H1 (cell line): ENCODE results near the gene SS18L1. TPM values are rescaled to one million over a fixed set of nuclear protein-coding genes. Genes with fewer than 3 reads are reported as not detected.

Experiments
- BRCA1 ChIP-seq: IDR thresholded peaks from 2 replicates; pipeline ENCODE4 v1.6.1; 2012; ENCODE audit warnings: low read depth, low read length, improper control_type of control experiment
- CBX5 ChIP-seq: fragments of 300-800, 300-1000 bp; sonication (generic); IDR thresholded peaks from 2 replicates; pipeline ENCODE4 v1.7.1; 2016; ENCODE audit warnings: antibody characterized with exemption, low read length, low read depth
- HDAC2 ChIP-seq, 2 experiments: fragments of 300-600 bp in 1 of 2; sonication (generic) in 1 of 2; IDR thresholded peaks; 2 replicates each; pipeline ENCODE4 v1.6.1; 2011 to 2012; ENCODE audit warnings: low read depth in 2 of 2, low read length in 2 of 2, mild to moderate bottlenecking in 2 of 2, moderate library complexity in 2 of 2, borderline replicate concordance in 1 of 2, inconsistent platforms in 1 of 2
- RNF2 ChIP-seq: fragments of 200-900, 300-1000 bp; sonication (generic); IDR thresholded peaks from 2 replicates; pipeline ENCODE4 v1.7.1; 2016; ENCODE audit warnings: borderline replicate concordance, low read depth, mild to moderate bottlenecking, antibody characterized with exemption, low read length; ENCODE audit not compliant: poor library complexity, severe bottlenecking; ENCODE audit errors: missing control alignments
- SIN3A ChIP-seq, 2 experiments: IDR thresholded peaks in 1 of 2; conservative IDR thresholded peaks in 1 of 2; 2 replicates each; pipeline ENCODE4 v1.6.1; 2011 to 2012; ENCODE audit warnings: low read length in 2 of 2, improper control_type of control experiment in 1 of 2, low read depth in 1 of 2, mild to moderate bottlenecking in 1 of 2
- TCF12 ChIP-seq: IDR thresholded peaks from 2 replicates; pipeline ENCODE4 v1.6.1; 2011; ENCODE audit warnings: low read depth, mild to moderate bottlenecking, low read length
- polyA plus RNA-seq, 7 experiments: library from polyadenylated mRNA; depleted of rRNA in 3 of 7; stranded (reverse) in 5 of 7; unstranded in 2 of 7; fragments of >200 nt in 5 of 7; fragments of 200-250 nt in 2 of 7; gene quantifications; 1 replicate in 5 of 7; 2 replicates in 1 of 7; 4 replicates in 1 of 7; pipeline versions ENCODE4 v1.2.1 to v1.2.3, GENCODE V29; 2011 to 2013; ENCODE audit warnings: missing spikeins in 2 of 7, mixed read lengths in 2 of 7
- total RNA-seq: library from RNA; stranded (reverse); fragmentation: NEBNext Ultra II Directional; extraction: Animal tissue kit (Norgen Biotek cat#: 25700); gene quantifications from 2 replicates; pipeline ENCODE4 v1.2.1, GENCODE V29; 2021
- TF ChIP-seq, protein P1 (sequence below): fragments of 300-600 bp; sonication (generic); IDR thresholded peaks from 2 replicates; pipeline ENCODE4 v1.7.1; 2012; ENCODE audit warnings: low read length, moderate library complexity, mild to moderate bottlenecking, inconsistent platforms; ENCODE audit not compliant: insufficient replicate concordance

Gene SS18L1
- total and polyA plus RNA-seq, 2 of the 8 experiments (the other 6 are each of a cell fraction or from before 2014, with no cell fraction given) = 28.4 to 29.7 TPM

DNA sequence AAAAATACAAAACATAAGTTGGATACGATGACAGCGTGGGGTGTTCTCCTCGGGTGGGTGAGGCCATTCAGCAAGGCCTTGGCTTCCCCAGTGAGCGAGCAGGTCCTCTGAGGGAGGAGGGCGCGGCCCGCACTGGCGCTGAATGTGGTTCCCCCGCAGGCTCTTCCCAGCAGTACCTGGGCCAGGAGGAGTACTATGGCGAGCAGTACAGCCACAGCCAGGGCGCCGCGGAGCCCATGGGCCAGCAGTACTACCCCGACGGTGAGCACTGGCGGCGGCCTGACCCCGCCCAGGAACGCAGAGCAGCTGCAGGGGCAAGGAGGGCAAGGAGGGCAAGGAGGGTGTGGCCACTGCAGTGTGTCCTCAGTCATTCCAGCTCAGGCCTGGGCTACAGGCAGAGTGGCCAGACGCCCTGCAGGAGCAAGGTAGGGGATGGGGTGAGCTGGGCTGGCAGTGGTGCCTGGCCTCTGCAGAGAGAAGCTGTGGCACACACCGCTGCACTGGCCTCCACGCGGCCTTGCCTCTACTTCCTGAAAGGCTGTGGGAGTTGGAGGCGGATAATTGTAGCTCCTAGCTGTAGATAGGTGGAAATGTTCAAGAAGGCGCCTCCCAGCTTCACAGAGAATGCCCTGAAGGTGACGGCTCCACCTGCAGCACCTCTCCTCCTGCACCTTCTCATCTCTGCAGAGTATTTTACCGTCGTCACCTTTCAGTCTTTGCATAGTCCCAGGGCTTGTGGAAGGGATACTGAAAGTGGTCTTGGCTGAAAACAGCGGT is 20.6 kb downstream of the SS18L1 start (continued):
- TF ChIP-seq CBX5 (no peak), RNF2 (no peak), HDAC2 (IDR thresholded peaks at IDR 0.05; ENCODE audit: borderline replicate concordance in 1 of 2, low read depth in 2 of 2, low read length in 2 of 2) (no peak), TCF12 (no peak), BRCA1 (no peak), SIN3A (conservative IDR thresholded peaks at IDR 0.05 in 1 of 2, IDR thresholded peaks at IDR 0.05 in 1 of 2; ENCODE audit: low read depth in 1 of 2, low read length in 2 of 2) (no peak)
- TF ChIP-seq, protein P1, sequence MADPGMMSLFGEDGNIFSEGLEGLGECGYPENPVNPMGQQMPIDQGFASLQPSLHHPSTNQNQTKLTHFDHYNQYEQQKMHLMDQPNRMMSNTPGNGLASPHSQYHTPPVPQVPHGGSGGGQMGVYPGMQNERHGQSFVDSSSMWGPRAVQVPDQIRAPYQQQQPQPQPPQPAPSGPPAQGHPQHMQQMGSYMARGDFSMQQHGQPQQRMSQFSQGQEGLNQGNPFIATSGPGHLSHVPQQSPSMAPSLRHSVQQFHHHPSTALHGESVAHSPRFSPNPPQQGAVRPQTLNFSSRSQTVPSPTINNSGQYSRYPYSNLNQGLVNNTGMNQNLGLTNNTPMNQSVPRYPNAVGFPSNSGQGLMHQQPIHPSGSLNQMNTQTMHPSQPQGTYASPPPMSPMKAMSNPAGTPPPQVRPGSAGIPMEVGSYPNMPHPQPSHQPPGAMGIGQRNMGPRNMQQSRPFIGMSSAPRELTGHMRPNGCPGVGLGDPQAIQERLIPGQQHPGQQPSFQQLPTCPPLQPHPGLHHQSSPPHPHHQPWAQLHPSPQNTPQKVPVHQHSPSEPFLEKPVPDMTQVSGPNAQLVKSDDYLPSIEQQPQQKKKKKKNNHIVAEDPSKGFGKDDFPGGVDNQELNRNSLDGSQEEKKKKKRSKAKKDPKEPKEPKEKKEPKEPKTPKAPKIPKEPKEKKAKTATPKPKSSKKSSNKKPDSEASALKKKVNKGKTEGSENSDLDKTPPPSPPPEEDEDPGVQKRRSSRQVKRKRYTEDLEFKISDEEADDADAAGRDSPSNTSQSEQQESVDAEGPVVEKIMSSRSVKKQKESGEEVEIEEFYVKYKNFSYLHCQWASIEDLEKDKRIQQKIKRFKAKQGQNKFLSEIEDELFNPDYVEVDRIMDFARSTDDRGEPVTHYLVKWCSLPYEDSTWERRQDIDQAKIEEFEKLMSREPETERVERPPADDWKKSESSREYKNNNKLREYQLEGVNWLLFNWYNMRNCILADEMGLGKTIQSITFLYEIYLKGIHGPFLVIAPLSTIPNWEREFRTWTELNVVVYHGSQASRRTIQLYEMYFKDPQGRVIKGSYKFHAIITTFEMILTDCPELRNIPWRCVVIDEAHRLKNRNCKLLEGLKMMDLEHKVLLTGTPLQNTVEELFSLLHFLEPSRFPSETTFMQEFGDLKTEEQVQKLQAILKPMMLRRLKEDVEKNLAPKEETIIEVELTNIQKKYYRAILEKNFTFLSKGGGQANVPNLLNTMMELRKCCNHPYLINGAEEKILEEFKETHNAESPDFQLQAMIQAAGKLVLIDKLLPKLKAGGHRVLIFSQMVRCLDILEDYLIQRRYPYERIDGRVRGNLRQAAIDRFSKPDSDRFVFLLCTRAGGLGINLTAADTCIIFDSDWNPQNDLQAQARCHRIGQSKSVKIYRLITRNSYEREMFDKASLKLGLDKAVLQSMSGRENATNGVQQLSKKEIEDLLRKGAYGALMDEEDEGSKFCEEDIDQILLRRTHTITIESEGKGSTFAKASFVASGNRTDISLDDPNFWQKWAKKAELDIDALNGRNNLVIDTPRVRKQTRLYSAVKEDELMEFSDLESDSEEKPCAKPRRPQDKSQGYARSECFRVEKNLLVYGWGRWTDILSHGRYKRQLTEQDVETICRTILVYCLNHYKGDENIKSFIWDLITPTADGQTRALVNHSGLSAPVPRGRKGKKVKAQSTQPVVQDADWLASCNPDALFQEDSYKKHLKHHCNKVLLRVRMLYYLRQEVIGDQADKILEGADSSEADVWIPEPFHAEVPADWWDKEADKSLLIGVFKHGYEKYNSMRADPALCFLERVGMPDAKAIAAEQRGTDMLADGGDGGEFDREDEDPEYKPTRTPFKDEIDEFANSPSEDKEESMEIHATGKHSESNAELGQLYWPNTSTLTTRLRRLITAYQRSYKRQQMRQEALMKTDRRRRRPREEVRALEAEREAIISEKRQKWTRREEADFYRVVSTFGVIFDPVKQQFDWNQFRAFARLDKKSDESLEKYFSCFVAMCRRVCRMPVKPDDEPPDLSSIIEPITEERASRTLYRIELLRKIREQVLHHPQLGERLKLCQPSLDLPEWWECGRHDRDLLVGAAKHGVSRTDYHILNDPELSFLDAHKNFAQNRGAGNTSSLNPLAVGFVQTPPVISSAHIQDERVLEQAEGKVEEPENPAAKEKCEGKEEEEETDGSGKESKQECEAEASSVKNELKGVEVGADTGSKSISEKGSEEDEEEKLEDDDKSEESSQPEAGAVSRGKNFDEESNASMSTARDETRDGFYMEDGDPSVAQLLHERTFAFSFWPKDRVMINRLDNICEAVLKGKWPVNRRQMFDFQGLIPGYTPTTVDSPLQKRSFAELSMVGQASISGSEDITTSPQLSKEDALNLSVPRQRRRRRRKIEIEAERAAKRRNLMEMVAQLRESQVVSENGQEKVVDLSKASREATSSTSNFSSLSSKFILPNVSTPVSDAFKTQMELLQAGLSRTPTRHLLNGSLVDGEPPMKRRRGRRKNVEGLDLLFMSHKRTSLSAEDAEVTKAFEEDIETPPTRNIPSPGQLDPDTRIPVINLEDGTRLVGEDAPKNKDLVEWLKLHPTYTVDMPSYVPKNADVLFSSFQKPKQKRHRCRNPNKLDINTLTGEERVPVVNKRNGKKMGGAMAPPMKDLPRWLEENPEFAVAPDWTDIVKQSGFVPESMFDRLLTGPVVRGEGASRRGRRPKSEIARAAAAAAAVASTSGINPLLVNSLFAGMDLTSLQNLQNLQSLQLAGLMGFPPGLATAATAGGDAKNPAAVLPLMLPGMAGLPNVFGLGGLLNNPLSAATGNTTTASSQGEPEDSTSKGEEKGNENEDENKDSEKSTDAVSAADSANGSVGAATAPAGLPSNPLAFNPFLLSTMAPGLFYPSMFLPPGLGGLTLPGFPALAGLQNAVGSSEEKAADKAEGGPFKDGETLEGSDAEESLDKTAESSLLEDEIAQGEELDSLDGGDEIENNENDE = no peak
- TF ChIP-seq, all 59 proteins: peak for 0
